ENCODE results near the gene MDN1. TPM values are rescaled to one million over a fixed set of nuclear protein-coding genes. Genes with fewer than 3 reads are reported as not detected.

MDN1 gene
- total RNA-seq, 4 donors from 2014 or later = 18.1 to 26.0 (median 19.5) TPM

GRCh38 chr6:89769572-89769971, 50.0 kb downstream of the MDN1 start:
- H3K36me3 ChIP-seq = peaks cover 46 to 100% (median 82%) of the 10 kb centered on the region in 4 donors
- 95% methylated on average over 3 of the region's 3 CpGs for WGBS

DNA sequence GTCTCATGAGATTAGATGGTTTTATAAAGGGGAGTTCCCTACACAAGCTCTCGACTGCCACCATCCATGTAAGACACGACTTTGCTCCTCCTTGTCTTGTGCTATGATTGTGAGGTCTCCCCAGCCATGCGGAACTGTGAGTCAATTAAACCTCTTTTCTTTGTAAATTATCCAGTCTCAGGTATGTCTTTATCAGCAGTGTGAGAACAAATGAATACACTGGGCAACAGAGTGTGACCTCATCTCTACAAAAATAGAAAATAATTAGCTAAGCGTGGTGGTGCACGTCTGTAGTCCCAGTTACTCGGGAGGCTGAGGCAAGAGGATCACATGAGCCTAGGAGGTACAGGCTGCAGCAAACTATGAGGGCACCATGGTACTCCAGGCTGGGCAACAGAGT, 51.3 kb downstream of the MDN1 start:
- DNase-seq (ENCODE audit: extremely low spot score) = no peak
- H3K36me3 ChIP-seq = peaks cover 38 to 97% (median 73%) of the 10 kb centered on the region in 4 donors
- TF ChIP-seq, protein P1, sequence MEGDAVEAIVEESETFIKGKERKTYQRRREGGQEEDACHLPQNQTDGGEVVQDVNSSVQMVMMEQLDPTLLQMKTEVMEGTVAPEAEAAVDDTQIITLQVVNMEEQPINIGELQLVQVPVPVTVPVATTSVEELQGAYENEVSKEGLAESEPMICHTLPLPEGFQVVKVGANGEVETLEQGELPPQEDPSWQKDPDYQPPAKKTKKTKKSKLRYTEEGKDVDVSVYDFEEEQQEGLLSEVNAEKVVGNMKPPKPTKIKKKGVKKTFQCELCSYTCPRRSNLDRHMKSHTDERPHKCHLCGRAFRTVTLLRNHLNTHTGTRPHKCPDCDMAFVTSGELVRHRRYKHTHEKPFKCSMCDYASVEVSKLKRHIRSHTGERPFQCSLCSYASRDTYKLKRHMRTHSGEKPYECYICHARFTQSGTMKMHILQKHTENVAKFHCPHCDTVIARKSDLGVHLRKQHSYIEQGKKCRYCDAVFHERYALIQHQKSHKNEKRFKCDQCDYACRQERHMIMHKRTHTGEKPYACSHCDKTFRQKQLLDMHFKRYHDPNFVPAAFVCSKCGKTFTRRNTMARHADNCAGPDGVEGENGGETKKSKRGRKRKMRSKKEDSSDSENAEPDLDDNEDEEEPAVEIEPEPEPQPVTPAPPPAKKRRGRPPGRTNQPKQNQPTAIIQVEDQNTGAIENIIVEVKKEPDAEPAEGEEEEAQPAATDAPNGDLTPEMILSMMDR (IDR thresholded peaks at IDR 0.05) = no peak
- TF ChIP-seq POLR2AphosphoS5 (IDR thresholded peaks at IDR 0.05) = no peak
- TF ChIP-seq POLR2A (IDR thresholded peaks at IDR 0.05; ENCODE audit: low read depth) = no peak
- no peak for TF ChIP-seq EP300 (IDR thresholded peaks at IDR 0.05)
- H3K9me3 ChIP-seq = no peaks in the 10 kb centered on the region
- WGBS = 76% methylated on average over 6 of the region's 6 CpGs
- intact Hi-C loops (cut with DNase I) = no loop called here
- no peak overlapping the region for H3K27ac ChIP-seq (replicated peaks in 1 of 4)
- no peak overlapping the region for H3K4me3 ChIP-seq
- no peaks in the 10 kb centered on the region for H3K27me3 ChIP-seq
- H3K4me1 ChIP-seq = no peaks in the 10 kb centered on the region

More at GRCh38 chr6:89769572-89769971, 50.0 kb downstream of the MDN1 start:
- Histone ChIP-seq H3K27ac (replicated peaks in 1 of 4) (no peak overlapping the region), H3K9me3 (no peaks in the 10 kb centered on the region), H3K4me1 (no peaks in the 10 kb centered on the region), H3K4me3 (no peak overlapping the region), H3K27me3 (no peaks in the 10 kb centered on the region)
- intact Hi-C loops (cut with DNase I) = no loop called here
- DNase-seq (ENCODE audit: extremely low spot score) = no peak
- no peak for TF ChIP-seq EP300 (IDR thresholded peaks at IDR 0.05)
- TF ChIP-seq POLR2AphosphoS5 (IDR thresholded peaks at IDR 0.05) = no peak
- TF ChIP-seq POLR2A (IDR thresholded peaks at IDR 0.05; ENCODE audit: low read depth) = no peak

DNA sequence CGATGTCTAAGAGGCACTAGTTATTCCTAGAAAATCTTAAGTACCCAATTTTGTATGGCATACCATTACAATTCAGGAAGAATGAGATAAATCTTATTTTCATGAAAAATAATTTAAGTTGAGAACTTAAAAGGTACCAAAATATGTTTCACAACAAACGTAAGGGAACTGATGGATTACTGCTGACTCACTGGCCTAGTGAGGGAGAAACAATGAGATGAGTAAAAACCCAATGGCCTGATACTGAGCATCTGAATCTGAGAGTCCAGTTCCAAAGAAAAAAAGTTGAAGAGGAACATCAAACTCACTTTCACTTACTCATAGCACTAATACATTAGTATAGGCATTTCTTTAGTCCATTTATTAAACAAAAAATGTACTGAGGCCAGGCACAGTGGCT, 56.0 kb downstream of the MDN1 start:
- TF ChIP-seq EP300 (IDR thresholded peaks at IDR 0.05) = no peak
- TF ChIP-seq, protein P1 (IDR thresholded peaks at IDR 0.05) = no peak
- TF ChIP-seq POLR2A (IDR thresholded peaks at IDR 0.05; ENCODE audit: low read depth) = no peak
- DNase-seq (ENCODE audit: extremely low spot score) = no peak
- Histone ChIP-seq H3K4me1 (peaks cover 0 to 9% (median 7%) of the 10 kb centered on the region in 4 donors), H3K4me3 (no peak overlapping the region), H3K36me3 (peaks cover 7 to 86% (median 34%) of the 10 kb centered on the region in 4 donors), H3K27me3 (no peaks in the 10 kb centered on the region), H3K9me3 (no peaks in the 10 kb centered on the region), H3K27ac (replicated peaks in 1 of 4) (no peak overlapping the region)
- 78% methylated on average over 2 of the region's 2 CpGs for WGBS
- intact Hi-C loops (cut with DNase I) = no loop called here

GRCh38 chr6:89758830-89759229, 60.8 kb downstream of the MDN1 start:
- Histone ChIP-seq H3K27me3 (no peaks in the 10 kb centered on the region), H3K4me3 (no peak overlapping the region), H3K36me3 (peaks cover 15 to 83% (median 34%) of the 10 kb centered on the region in 4 donors), H3K27ac (replicated peaks in 1 of 4) (peak overlapping the region in 2 of 4 donors; percentile 1 to 21), H3K9me3 (no peaks in the 10 kb centered on the region), H3K4me1 (peaks cover 0 to 17% (median 12%) of the 10 kb centered on the region in 4 donors)
- 48% methylated on average over 1 of the region's 1 CpG for WGBS
- TF ChIP-seq POLR2A (IDR thresholded peaks at IDR 0.05; ENCODE audit: low read depth) = no peak
- no peak for TF ChIP-seq EP300 (IDR thresholded peaks at IDR 0.05)
- no peak for TF ChIP-seq POLR2AphosphoS5 (IDR thresholded peaks at IDR 0.05)
- TF ChIP-seq, protein P1 (IDR thresholded peaks at IDR 0.05) = no peak
- no peak for DNase-seq (ENCODE audit: extremely low spot score)
- intact Hi-C loops (cut with DNase I) = no loop called here

GRCh38 chr6:89750338-89750737, 69.3 kb downstream of the MDN1 start:
- WGBS = 90% methylated on average over 5 of the region's 5 CpGs
- TF ChIP-seq, protein P1 (IDR thresholded peaks at IDR 0.05) = no peak
- TF ChIP-seq POLR2A (IDR thresholded peaks at IDR 0.05; ENCODE audit: low read depth) = no peak

More at GRCh38 chr6:89750338-89750737, 69.3 kb downstream of the MDN1 start:
- H3K4me1 ChIP-seq = no peaks in the 10 kb centered on the region
- peaks cover 53 to 97% (median 79%) of the 10 kb centered on the region in 4 donors for H3K36me3 ChIP-seq
- H3K4me3 ChIP-seq = no peak overlapping the region
- no peaks in the 10 kb centered on the region for H3K9me3 ChIP-seq
- DNase-seq (ENCODE audit: extremely low spot score) = no peak
- no peak overlapping the region for H3K27ac ChIP-seq (replicated peaks in 1 of 4)
- intact Hi-C loops (cut with DNase I) = no loop called here
- H3K27me3 ChIP-seq = no peaks in the 10 kb centered on the region

Measured in esophagus muscularis mucosa (tissue), 4 donors.